IPS DF 19.7 (cell line): ENCODE data around the gene C2orf76.
A peak's percentile ranks its signal among the peaks of the same experiment; 100 is the strongest.
"Not testable (repeated sequence)": the region's sequence is repeated elsewhere in the genome, so short reads cannot be mapped to it uniquely, and the experiment has no call there.

Experiments
- DNase-seq: peaks from one replicate; pipeline ENCODE4 v3.0.0-alpha.2; 2013; ENCODE audit warnings: low read depth, low spot score

C2orf76 gene

DNA sequence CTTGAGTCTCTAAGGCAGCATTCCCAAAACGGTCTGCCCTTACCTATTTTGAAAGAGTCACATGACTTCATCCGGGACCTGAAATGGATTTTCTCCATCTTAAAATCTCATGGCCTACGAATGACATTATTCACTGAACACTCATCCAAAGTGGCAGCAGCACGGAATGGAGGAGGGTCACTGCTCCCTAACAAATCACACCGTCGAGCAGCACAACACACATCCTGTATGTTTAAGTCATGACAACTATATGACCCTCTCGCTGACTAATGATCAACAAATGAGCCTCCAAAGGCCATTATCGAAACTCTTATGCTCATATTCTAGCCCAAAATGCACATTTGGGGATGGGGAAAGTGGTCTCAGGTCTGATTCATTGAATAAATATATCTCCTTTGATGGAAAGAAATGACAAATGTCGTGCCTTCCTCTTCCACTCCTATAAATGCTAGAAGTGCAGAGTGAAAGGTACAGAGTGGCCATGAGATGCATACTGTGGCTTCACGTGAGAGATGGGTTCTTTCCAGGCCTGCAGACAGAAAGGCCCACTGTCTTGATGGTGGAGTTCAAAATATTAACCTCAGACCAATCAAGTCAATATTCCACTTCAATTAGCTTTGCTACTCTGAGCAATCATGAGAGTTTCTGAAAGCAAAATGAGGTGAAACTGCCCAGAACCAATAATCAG lies 70.8 kb downstream of the C2orf76 start:
- DNase-seq: no peak

- no peak for DNase-seq
These were observed 72.0 kb downstream of the C2orf76 start for GRCh38 chr2:119294671-119295070.

DNA sequence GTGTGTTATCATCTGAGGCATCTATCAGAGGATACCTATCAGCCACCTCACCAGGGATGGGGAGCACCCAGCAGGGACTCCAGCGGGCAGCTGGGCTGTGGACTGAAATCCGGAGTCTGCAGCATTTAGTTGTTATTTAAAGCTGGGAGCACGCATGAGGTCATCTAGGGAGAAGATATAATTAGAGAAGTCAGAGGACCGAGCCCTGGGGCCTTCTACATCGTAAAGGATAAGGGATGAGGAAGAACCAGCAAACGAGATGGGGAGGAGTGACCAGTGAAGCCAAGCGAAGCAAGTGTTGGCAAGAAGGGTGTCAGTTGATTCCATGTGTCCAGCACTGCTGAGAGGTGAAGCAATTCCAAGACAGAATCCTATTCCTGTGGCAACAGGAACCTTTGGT lies 72.7 kb downstream of the C2orf76 start:
- no peak for DNase-seq

- DNase-seq: no peak
These were observed 73.4 kb downstream of the C2orf76 start for GRCh38 chr2:119293254-119293653.

- no peak for DNase-seq
These were observed 74.4 kb downstream of the C2orf76 start for GRCh38 chr2:119292226-119292625.

GRCh38 chr2:119291588-119292167 lies 75.0 kb downstream of the C2orf76 start:
- DNase-seq: no peak

GRCh38 chr2:119290859-119291587 lies 75.6 kb downstream of the C2orf76 start:
- peak; percentile 56 for DNase-seq

- DNase-seq: no peak
These were observed 77.0 kb downstream of the C2orf76 start for GRCh38 chr2:119289642-119290041.

- no peak for DNase-seq
These were observed 77.5 kb downstream of the C2orf76 start for GRCh38 chr2:119289093-119289492.

DNA sequence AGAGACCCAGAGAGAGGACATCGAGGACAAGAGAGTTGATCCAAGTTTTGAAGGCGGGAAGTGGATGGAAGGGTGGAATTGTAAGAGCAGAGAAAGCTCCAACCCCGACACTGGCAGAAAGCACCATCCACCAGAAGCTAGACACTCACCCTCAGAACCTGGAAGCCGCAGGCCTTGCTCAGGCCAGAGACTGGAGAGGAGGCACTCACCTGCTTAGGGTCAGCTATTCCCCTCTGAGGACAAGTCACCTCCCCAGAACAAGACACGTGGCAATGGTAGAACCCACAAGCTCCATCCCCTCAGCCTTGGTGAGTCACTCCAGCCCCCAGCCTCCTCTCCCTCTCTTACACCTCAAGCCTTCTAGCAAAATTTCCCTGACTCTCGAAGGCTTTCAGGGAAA lies 78.1 kb downstream of the C2orf76 start:
- DNase-seq: no peak

- no peak for DNase-seq
These were observed 80.0 kb downstream of the C2orf76 start for GRCh38 chr2:119286661-119287060.

DNA sequence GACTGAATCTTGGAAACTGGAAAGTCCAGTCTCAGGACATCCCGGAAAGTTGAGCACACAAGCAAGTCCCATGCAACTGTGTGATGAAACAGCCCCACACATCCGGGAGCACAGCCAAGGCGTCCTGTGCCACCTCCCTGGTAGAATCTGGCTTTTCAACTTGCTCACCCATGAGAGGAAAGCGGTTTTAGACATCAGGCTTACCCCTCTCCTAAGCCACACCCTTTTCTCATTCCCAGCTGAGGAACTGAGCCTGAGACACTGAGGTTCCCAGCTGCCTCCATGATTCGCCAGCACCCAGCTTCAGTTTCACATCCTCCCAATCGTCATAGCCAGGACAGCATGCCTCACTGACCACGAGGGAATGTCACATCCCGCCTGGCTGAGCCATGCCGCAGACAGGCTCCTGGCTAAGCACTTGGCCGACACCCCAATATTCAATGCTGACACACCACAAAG lies 82.7 kb downstream of the C2orf76 start:
- no peak for DNase-seq

DNA sequence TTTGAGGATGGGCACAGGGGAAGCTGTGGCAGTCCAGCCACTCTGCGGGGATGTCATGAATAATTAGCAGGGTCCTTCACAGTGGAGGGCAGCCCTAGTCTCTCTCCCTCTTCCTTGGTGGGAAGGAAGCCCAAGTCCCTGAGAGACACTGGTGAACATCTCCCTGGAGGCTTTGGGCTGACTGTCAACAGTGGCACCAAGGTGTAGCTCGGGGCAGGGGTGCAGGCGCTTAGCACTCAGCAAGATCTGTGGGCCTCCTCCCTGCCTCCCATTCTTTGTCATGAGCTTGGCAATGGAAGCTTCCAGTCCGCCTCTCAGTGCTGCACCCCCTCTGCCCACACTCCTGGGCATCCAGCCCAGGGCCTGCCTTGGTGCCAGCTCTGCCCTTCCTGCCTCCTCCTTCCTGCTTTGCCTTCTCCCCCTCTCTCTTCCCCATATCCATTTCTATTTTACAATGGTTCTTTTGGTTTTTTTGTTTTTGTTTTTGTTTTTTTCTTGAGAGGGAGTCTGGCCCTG lies 83.6 kb downstream of the C2orf76 start:
- no peak for DNase-seq

GRCh38 chr2:119282146-119282995 lies 84.3 kb downstream of the C2orf76 start:
- DNase-seq: no peak

DNA sequence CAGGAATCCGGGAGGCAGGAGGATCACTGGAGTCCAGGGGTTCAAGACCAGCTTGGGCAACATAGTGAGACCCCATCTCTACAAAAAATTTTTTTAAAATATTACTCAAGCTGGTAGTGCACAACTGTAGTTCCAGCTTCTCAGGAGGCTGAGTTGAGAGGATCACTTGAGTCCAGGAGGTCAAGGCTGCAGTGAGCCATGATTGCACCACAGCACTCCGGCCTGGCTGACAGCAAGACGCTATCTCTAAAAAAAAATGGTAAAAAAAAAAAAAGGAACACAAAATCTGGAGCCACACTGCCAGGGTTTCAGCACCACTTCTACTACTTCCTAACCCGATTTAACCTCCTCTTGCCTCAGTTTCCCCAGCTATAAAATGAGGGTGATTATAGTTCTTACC lies 86.0 kb downstream of the C2orf76 start:
- DNase-seq: no peak

DNA sequence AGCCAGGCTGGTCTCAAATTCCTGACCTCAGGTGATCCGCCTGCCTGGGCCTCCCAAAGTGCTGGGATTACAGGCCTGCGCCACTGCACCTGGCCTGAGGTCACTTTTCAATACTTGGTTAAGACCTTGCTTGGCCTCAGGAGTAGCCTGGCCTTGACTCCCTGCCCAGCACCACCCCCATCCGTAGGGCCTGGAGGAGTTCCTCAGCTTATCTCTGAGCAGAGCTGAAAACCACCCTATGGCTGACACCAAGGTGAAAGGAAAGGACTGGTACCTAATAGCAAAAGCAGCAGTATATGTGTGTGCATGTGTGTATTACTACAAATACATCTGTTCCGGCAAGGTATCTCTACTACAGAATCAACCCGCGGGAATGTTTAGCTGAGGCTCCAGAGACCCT lies 87.0 kb downstream of the C2orf76 start:
- no peak for DNase-seq

GRCh38 chr2:119278946-119279345 lies 87.7 kb downstream of the C2orf76 start:
- no peak for DNase-seq

DNA sequence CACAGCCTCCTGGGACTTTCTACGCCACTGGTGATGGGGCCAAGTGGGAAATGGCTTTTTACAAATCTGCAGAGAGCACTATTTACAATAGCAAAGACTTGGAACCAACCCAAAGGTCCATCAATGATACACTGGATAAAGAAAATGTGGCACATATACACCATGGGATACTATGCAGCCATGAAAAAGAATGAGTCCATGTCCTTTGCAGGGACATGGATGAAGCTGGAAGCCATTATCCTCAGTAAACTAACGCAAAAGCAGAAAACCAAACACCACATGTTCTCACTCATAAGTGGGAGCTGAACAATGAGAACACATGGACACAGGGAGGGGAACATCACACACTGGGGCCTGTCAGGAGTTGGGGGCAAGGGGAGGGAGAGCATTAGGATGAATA lies 88.2 kb downstream of the C2orf76 start:
- not testable (repeated sequence) for DNase-seq

DNA sequence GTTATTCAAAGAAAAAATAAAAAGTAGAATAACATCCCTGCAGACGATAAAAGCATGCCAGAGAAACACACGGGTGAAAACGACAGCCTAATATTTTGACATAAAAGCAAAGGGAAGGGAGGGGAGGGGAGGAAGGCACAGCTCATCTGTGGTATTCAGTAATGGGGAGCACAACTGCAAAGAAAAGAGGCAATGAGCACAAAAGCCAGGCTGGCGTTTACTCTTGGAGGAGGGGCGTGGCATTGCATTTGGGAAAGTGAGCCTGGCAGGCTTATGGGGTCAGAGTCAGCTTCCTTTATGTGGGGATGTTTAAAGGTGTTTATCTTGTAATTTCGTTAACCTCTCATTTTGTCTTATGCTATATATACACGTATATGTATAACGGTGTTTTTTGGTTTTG lies 89.8 kb downstream of the C2orf76 start:
- DNase-seq: no peak

DNA sequence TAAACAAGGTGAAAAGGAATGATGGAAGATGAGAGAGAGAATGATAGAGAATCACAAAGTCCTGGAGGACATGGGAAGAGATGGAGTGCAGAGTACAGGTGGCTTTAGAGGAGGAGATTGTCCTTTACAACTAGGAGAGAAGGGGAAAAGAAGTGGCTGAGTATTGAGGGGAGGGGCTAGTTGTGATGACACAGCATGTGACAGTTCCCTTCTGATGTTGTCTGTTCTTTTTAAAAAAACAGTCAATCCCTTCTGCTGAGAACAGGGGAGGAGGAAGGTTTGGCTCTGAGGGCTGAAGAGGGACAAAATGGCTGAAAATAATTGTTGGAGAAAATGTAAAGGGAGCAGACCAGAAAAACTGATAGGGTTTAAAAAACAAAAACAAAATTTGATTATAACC lies 99.0 kb downstream of the C2orf76 start:
- no peak for DNase-seq

DNA sequence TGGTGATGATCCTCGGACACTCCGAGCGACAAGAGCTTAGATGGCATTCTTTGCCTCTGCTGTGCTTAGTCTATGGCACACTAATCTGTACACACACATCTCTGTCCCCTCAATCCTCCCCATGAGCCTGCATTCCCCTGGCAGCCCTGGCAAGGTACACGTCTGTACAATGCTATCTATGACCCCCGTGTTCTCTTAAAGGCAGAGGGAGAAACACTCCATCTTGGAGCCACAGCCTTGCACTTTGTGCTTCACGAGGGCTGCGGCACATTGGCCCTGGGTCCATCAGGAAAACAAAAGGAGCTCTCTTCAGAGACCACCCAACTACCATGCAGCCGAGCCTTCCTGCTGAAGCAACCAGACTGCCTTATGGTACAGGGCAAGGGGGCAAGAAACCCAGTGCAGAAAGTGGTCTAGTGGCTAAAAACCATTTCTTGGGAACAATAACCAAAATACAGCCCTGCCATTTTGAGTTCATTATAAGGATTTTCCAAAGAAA lies 100.5 kb downstream of the C2orf76 start:
- no peak for DNase-seq

DNA sequence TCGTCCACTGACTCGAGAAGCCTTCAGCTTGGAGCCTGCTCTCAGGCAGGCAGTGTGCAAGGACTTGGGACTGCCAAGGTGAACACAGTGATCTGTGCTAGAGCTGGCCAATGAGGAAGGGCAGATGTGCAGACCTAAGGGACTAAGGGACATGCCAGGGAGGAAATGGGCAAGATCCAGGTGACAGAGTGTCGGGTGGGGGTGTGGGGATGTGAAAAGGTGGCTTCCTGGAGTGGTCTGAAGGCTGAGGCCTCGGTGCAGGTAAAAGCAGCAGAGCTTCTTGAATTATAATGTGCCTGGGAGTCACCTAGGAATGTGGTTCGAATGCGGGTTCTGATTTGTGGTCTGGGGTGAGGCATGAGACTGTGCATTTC lies 101.0 kb downstream of the C2orf76 start:
- DNase-seq: no peak
